Central memory CD4-positive, alpha-beta T cell (primary cell): ENCODE measurements around the gene PRR4.

Experiments used
- DNase-seq: peaks from one replicate; pipeline ENCODE4 v3.0.0; 2022
- total RNA-seq, 3 experiments: gene quantifications; one replicate each; lab custom pipeline; 2026; lab: John Stamatoyannopoulos, UW

The PRR4 gene, protein sequence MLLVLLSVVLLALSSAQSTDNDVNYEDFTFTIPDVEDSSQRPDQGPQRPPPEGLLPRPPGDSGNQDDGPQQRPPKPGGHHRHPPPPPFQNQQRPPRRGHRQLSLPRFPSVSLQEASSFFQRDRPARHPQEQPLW
- 0.18 to 0.27 (median 0.19) reads per million in 3 experiments for total RNA-seq

GRCh38 chr12:10849425-10849878 lies at the start of gene PRR4:
Gene PRR4, minus strand, starts transcription at chr12:10849475. Its CDS starts 38 bp downstream, at chr12:10849437.
- peak; percentile 44 for DNase-seq

- DNase-seq, result no peak
Measured at GRCh38 chr12:10896854-10897253, 47.6 kb upstream of the PRR4 start.

- DNase-seq, result no peak
Measured at GRCh38 chr12:10891937-10892336, 42.7 kb upstream of the PRR4 start.

DNA sequence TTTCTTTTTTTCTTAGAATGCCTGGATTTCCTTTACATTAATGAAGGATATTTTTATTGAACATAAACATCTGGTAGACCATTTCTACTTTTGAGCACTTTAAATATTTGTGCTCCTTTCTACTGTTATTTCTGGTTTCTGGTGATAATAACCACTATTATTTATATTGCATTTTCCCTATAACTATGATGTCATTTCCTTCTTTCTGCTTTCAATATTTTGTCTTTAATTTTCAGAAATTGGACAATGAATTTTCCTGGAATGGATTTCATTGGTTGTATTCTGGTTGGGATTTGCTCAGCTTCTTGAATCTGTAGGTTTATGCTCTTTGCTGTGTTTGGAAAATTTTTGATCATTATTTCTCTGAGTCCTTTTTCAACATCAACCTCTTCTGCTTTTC lies 40.0 kb upstream of the PRR4 start:
- no peak for DNase-seq

DNA sequence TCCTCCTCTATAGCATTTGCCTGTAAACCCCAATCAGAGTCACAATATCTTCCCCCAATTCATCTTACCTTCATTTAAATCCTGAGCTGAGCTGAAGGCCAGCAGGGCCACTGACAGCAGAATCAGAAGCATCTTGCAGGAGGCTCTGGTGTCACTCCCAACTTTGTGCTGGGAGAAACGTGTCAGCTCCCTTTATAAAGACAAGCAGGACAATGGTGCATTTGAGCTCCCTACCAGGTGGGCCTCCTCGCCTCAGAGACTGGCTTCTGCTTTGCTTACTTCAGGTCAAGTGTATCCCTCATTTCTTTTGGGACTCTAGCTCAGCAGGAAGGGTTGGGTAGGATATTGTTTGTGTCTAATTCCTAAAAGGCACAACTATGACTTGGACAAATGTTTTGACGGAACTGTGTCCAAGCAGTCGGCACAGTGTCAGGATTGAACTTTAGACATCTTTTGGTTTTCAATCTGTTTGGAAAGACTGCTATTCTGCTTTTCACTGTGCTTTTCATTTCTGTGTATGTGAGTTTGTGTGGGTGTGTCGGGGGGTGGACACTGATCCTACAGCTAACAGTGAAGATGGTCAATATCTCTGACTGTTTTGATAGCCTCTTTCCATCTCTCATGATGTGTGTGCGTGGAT lies 34.9 kb upstream of the PRR4 start, which contains the start of gene PRH1:
Gene PRH1 (minus strand): TSS at position 170 of the 640 bp plus-strand sequence. CDS start 38 bp downstream, at position 132.
- DNase-seq, result no peak

DNA sequence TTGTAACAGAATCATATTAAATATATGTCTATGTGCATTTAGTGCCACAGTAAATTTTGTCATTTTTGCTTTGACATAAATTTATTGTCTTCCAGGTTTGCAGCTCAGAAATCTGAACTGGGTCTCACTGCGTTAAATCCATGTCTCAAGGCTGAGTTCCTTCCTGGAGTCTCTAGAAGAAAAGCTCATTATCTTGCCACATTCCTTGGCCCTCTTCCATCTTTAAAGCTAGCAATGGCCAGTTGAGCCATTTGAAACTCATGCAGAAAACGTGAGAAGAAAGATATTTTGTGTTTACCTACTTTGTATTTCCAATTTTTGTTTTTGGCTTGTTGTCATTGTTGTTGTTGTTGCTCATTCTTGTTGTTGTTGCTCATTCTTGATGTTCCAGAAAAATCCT lies 24.1 kb upstream of the PRR4 start:
- DNase-seq, result no peak

DNA sequence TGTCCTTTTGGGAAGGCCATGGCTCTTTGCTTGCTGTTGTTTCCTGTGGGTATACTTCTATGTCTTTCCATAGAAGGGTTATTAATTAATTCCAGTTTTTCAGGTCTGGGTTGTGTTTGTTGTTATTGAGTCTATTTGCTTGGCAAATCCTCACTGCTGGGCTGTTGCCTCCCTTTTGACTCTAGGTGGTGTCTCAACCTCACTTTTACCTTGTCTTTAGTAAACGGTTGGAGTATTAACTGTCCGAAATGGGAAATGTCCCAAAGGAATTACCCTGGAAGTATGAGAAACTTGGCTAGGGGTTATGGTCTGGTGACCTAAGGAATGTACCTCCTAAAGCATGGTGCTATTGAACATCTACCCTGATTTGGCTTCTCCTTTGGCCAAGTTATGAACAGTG lies 18.1 kb upstream of the PRR4 start:
- no peak for DNase-seq

GRCh38 chr12:10863512-10864218 lies 14.4 kb upstream of the PRR4 start:
- no peak for DNase-seq

GRCh38 chr12:10861366-10861765 lies 12.1 kb upstream of the PRR4 start:
- DNase-seq, result no peak

DNA sequence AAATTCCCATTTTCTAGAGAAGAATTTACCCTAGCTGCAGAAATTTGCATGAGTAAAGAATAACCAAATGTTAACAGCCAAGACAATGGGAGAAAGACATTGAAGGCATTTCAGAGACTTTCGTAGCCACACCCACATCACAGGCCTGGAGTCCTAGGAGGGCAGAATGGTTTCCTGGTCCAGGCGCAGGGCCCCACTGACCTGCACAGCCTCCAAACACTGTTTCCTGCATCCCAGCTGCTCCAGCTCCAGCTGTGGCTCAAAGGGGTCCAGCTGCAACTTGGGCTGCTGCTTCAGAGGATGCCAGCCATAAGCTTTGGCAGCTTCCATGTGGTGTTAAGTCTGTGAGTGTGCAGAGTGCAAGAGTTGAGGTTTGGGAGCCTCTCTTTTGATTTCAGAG lies 6.5 kb upstream of the PRR4 start:
- no peak for DNase-seq

DNA sequence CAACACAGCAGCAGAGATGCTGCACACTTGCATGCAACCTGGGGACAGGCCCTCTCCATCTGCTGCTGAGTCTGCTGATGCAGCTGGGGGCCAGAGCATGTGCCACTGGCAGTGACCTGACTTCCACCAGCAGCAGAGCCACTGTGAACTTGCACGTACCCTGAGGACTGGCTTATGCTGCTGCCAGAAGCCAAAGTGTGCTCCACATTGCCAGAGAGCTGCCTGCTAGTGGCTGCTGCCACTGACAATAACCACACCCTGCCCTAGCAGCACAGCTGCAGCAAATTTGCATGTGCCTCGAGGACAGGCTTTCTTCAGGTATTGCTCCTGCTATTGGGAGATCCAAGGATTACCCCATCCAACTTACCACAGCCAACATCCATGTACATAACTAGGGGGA lies 4.5 kb upstream of the PRR4 start:
- DNase-seq, result no peak

DNA sequence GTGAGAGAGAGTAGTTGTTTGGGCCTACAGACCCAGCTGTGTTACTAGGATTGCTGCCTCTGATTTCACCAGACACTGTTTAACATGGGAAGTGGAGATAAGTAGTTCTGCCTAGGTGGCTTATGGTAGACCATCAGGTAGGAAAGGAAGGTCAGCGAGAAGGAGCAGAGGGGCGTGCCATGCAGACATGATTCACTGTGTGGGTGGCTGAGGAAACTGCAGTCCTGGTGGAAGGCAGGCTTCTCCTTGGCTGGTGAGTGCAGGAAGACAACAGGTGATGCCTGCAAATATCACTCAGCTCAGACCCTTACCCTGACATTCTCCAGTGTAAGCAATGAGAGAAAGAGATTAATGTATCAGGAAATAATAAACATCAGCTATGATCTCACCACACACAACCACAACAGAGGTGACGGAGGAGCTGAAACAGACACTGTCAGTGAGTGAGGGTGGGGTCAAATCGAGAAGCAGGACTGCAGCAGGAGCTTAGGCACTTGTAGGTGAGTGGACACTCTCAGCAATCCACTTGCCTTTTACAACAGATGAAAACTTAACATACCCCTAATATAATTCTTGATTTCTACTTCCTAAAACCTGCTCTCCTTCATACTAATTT lies 2.1 kb upstream of the PRR4 start:
- no peak for DNase-seq

- no peak for DNase-seq
Measured at GRCh38 chr12:10847744-10848143, 1.5 kb downstream of the PRR4 start.

DNA sequence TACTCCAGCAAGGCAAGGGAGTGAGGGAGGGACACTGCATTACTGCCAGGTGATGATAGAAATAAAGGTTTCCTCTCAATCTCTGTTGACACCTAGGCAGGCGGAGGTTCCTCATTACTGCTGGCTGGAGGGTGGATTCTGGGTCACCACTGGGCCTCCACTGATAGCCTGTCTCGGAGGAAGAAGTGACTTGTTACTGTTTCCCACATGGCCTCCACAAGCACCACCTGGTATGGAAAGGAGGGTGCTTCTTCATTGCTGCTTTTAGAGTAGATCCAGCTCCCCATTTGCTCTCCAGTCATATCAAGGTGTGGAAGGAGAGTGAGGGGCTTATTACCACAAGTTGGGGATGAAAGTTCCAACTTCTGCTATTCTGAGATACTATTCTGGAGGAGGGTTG lies 6.4 kb downstream of the PRR4 start:
- DNase-seq, result no peak

DNA sequence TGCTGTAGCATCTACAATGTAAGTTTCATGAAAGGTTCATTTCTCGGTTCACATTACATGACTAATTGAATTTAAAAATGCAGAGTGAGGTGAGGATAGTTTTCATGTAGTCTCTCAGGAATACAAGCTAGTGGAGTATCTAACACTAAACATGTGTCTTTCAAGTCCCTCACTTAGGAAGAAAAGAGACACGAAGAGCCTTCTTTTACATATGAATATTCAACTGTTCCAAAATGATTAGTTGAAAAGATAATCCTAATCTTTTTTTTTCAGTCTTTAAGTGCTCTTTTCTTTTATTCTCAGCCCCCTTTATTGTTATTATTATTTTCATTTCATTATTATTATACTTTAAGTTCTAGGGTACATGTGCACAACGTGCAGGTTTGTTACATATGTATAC lies 10.8 kb downstream of the PRR4 start:
- DNase-seq, result no peak

GRCh38 chr12:10829994-10830393 lies 19.3 kb downstream of the PRR4 start:
- DNase-seq, result no peak

DNA sequence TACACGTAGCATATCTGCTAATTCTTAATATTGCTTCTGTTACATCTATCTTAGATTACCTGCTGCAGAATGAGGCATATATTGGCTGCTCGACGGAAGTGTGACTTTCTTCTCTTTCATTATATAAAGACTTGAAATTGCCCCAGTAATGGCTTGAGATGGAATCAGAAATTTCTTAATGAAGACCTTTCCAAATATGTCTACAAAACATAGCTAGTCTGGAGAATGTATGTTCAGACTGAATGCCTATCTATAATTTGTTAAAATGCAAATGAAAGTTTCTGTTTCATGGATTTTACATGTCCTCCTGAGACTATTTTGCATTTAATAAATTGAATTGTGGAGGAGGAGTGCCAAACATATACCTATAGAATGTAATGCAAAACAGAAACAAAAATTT lies 23.0 kb downstream of the PRR4 start, which contains the start of gene TAS2R10:
Gene TAS2R10 (minus strand): TSS at position 101 of the 400 bp plus-strand sequence. CDS start 89 bp downstream, at position 12.
- DNase-seq, result no peak

DNA sequence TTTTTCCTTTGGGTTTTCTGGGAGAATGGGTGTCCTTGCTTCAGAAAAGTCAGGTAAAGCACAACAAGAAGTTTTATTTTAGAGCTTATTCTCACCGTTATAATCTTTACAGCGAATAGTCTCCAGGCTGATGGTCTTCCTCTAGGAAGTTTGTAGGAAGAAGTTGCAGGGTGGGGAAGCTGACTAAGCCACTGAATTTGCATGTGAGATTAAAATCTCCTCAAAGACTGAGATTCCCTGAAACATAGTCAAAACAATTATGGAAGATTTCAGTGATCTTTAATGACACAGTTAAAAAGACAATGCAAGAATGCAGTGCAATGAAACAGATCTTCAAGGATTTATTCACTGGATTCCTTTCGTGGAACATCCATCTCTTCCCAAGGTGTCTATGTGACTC lies 24.3 kb downstream of the PRR4 start:
- DNase-seq, result no peak

- DNase-seq, result no peak
Measured at GRCh38 chr12:10811883-10812536, 37.3 kb downstream of the PRR4 start.

DNA sequence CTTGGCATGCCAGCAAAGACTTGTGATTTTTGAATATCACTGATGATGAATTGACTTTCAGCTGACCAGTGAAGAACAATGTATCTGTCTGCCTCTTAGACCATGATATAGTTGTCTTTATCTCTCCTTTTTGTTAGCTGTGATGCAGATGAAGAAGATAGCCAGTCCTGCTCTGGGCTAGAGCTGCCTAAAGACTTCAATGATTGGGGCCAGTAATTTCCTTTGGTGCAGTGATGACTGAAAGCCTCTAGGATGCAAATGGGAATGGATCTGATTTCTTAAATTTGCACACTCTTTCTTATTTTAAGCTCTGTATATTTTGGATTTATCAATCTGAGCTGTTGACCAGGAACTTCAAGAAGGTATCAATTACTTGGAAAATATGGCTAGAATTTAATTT lies 39.2 kb downstream of the PRR4 start, which contains the start of gene TAS2R9:
Gene TAS2R9 (minus strand): TSS at position 101 of the 400 bp plus-strand sequence. CDS start 93 bp downstream, at position 8.
- DNase-seq, result no peak

DNA sequence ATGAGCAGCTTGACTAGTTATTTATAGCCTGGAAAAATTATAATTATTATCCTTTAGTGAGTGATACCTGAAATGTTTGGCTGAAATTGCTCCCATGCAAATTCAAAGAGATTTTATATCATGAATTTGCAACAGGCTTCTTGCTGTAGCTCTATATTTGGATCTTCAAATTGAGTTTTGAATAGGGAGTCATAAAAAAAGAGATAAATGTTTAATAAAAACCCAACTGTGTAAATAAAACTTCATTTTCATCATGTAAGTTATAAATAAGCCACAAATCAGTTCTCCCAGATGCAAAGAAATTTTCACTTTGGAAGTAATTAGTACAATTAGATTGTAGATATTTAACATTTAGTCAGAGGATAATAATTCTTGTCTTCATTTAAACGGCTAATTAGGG lies 42.1 kb downstream of the PRR4 start, which contains the start of gene TAS2R8:
Gene TAS2R8 (minus strand): TSS at position 101 of the 400 bp plus-strand sequence. CDS start 306 bp downstream, outside the sequence.
- no peak for DNase-seq

GRCh38 chr12:10802587-10802986 lies 46.7 kb downstream of the PRR4 start, which contains the start of gene TAS2R7:
Gene TAS2R7, minus strand, starts transcription at chr12:10802627. Its CDS starts 57 bp downstream, at chr12:10802570.
- DNase-seq, result no peak
